AG09309 (cell line): ENCODE data around the gene AMER2.

Source experiments
- DNase-seq: peaks from one replicate; pipeline ENCODE4 v3.0.0-alpha.2; 2010; ENCODE audit warnings: low read depth
- H3K4me3 ChIP-seq: 2 replicates; pipeline ENCODE4 v1.5.1; 2011; ENCODE audit warnings: mild to moderate bottlenecking, low read depth, low read length, moderate library complexity; ENCODE audit not compliant: control insufficient read depth
- CTCF ChIP-seq: IDR thresholded peaks from 2 replicates; pipeline ENCODE4 v1.5.1; 2011; ENCODE audit warnings: mild to moderate bottlenecking, low read depth, low read length, inconsistent platforms; ENCODE audit not compliant: insufficient read depth, control insufficient read depth; ENCODE audit errors: missing control alignments

Gene AMER2

GRCh38 chr13:25213715-25214114 is 41.6 kb upstream of the AMER2 start:
- DNase-seq = no peak
- H3K4me3 ChIP-seq = no peak overlapping the region
- no peak for TF ChIP-seq CTCF

GRCh38 chr13:25210842-25211569 is 38.9 kb upstream of the AMER2 start:
- no peak for DNase-seq
- no peak for TF ChIP-seq CTCF
- H3K4me3 ChIP-seq = no peak overlapping the region

- TF ChIP-seq CTCF = no peak
- no peak for DNase-seq
- no peak overlapping the region for H3K4me3 ChIP-seq
Measured at GRCh38 chr13:25207291-25207810, 35.3 kb upstream of the AMER2 start.

GRCh38 chr13:25204863-25205262 is 32.8 kb upstream of the AMER2 start:
- no peak for TF ChIP-seq CTCF
- no peak overlapping the region for H3K4me3 ChIP-seq
- no peak for DNase-seq

GRCh38 chr13:25203127-25203740 is 31.1 kb upstream of the AMER2 start:
- DNase-seq = no peak
- H3K4me3 ChIP-seq = no peak overlapping the region
- no peak for TF ChIP-seq CTCF

GRCh38 chr13:25200783-25201182 is 28.7 kb upstream of the AMER2 start:
- H3K4me3 ChIP-seq = no peak overlapping the region
- TF ChIP-seq CTCF = no peak
- DNase-seq = no peak
